HG03565 (cell line): ENCODE measurements around the gene CPSF6.
A peak's percentile ranks its signal among the peaks of the same experiment; 100 is the strongest.
"Not testable (repeated sequence)": the region's sequence is repeated elsewhere in the genome, so short reads cannot be mapped to it uniquely, and the experiment has no call there.

Source experiments
- ATAC-seq: cut with Tn5 transposase; IDR thresholded peaks from one replicate; pipeline ENCODE4 v1.9.1; 2021; ENCODE audit warnings: mild to moderate bottlenecking, moderate library complexity; ENCODE audit not compliant: unreplicated experiment

The CPSF6 gene, protein sequence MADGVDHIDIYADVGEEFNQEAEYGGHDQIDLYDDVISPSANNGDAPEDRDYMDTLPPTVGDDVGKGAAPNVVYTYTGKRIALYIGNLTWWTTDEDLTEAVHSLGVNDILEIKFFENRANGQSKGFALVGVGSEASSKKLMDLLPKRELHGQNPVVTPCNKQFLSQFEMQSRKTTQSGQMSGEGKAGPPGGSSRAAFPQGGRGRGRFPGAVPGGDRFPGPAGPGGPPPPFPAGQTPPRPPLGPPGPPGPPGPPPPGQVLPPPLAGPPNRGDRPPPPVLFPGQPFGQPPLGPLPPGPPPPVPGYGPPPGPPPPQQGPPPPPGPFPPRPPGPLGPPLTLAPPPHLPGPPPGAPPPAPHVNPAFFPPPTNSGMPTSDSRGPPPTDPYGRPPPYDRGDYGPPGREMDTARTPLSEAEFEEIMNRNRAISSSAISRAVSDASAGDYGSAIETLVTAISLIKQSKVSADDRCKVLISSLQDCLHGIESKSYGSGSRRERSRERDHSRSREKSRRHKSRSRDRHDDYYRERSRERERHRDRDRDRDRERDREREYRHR

DNA sequence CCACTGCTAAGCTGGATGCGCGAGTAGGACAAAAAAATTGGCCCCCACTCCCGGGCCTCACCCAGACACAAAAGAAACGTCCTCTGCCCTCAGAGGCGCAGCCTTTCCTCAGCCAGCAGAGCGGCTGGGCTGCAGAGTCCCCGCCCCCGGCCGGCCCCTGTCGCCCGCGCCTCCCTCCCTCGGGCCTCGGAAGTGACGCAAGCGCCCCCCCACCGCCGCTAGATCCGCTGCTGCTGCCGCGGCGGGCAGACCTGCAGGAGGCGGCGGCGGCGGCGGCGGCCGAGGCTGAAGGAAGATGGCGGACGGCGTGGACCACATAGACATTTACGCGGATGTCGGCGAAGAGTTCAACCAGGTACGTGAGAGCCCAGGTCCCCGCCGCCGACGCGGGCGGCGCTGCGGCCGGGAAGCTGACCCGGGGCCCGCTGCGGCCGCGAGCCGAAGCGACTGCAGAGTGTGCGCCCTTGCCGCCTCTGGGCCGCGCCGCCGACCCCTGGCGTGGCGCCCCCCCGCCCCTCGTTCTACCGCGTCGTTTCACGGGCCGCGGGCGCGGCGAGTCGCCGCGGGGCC, at the start of gene CPSF6:
Gene CPSF6 (plus strand): TSS at position 218 of the 570 bp plus-strand sequence. CDS start 78 bp downstream, at position 296.
- ATAC-seq, result peak; percentile 75

DNA sequence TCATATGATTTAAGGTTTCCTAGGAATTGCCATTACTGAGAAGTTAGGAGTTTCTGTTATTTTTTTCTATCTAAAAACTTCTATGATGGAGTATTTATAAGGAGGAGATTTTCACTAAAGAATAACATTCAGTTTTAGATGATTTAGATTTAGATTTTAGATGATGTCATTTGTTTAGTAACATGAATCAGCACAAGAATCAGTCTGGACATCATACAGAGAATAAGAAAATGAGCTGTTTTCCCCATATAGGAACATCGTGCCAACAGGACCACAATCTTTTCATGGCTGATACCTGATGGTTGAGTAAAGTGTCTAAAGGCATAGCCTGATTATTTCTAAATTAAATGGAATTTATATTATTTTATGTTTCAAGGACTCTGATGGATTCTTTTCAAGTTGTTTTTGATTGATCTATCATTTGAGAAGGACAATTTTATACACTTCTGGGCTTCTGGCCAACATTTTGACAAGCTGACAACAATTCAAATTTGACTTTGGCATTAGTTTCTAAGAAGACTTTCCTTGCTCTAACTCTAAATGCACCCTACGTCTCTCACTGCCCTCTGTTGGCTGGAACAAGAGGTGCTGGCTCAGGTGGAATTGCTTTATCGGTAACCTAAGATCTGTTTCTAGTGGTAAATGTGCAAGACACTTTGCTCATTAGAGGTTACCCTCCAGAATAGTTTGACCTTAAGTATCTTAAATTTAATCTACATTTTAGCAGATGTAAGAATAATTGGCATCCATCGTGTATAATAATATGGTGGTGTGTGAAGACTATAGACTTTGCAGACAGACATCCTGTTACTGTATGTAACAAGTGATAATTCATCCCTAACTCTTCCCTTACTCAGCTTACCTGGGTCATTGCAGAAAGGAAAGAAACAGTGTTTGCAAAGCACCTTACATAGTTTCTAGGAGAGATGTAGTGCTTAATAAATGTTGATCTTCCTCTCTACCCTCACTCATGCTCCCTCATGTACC, 42.8 kb upstream of the CPSF6 start:
- no peak for ATAC-seq

DNA sequence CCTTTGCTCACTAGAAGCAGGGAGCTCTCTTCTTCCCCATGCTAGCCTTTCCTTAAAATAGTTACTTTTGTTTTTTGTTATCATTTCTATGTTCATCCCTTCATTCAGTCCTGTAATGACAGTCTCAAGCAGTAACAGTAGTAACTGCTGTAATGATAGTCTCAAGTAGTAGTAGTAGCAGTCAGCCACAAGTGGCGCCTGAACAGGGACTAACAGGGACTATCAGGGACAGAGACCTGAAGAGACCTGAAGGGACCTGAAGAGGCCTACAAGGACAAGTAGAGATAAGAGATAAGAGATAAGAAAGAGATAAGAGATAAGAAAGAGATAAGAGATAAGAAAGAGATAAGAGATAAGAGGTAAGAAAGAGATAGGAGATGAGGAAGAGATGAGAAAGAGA, 39.4 kb upstream of the CPSF6 start:
- not testable (repeated sequence) for ATAC-seq

DNA sequence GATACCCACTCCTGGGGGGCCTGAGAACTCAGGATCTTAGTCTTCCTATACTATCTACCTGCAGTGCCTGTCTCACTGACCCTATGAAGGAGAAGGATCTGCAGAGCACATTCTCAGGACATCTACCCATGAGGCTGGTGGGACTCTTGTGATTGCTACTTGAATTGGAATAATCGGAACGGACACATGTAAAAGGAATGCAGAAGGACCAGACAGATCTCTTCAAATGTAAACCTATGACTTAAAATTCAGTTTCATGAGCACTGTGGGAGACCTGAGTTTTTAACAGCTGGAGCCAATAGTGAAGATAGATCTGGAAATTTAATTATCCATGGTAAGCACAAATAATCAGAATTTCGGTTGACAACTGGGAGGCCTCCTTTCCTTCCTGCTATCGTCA, 35.2 kb upstream of the CPSF6 start:
- no peak for ATAC-seq

DNA sequence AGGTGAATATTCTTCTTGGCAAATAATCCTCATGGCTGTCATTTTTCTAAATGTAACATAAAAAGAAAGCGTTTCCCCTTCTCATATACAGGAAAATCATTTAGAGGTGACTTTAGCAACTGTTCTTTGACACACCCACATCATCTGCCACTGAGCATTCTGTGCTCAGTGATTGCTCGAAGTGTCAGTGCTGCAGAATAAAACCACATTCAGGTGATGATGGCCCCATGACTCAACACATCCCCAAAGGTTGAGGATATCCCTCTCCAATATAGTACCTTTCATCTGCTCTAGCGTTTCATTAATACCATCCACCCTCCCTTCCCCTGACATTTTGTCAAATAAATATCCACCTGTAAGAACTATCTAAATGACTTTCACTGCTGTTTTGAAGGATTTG, 28.7 kb upstream of the CPSF6 start:
- no peak for ATAC-seq

DNA sequence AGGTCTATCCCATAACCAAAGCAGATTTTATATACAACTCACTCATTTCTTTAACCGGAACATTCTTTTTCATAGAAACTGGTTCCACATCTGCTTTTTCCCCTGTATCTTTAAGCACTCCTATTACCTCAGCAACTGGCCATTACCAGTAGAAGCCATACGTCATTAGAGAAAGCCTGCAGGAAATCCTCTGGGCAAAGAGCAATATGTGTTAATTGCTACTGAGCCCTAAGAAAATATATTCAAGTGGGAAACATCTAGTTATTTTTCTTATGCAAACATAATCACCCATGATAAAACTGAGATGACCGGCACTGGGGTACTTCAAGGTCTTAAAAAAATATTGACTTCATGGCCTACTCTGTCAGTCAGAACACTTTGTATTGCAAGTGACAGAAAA, 28.2 kb upstream of the CPSF6 start:
- no peak for ATAC-seq

DNA sequence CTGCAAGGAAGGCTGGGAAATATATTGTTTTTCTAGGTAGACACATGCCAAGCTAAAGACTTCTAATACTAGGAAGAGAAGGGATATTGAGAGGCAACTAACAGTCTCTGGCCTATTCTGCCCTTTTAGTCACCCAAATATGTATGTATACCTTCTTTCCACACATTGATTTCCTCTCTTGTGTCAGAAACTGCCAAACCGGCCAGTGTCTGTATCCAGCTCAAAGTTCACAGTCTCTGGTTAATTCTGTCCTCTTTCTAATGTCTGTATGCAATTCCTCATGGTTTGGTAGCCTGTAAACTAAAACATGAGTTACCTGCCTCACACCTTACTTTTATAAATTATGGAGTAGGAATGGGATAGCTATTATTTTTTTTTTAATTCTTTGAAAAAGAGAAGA, 25.2 kb upstream of the CPSF6 start:
- no peak for ATAC-seq

DNA sequence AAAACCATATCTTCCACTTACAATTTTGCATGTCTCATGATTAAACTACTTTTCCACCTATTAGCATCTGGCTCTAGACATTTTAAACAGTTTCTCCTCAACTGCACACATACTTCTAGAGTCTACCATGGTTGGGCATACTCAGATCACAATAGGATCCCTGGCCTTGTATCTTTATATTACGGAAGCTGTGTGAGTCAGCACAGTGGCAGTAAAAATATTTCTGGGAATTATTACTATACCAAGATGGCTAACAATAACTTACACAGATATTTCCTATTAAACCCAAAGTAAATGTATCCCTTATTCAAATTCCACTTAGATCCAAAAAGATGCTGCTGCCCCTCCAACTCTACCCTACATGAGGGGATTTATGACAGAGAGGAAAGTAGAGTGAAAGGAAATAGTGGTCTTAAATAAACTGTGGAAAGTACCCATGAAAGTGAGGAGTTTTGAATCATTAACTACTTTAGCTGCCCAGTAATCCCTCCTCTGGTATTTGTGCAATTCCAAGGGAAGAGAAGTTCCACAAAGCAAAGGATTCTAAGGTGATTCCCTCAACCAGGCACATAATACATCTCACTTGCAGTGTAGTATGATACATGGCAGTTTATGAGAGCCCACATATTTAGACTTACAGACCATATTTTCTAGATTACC, 14.0 kb upstream of the CPSF6 start:
- no peak for ATAC-seq

DNA sequence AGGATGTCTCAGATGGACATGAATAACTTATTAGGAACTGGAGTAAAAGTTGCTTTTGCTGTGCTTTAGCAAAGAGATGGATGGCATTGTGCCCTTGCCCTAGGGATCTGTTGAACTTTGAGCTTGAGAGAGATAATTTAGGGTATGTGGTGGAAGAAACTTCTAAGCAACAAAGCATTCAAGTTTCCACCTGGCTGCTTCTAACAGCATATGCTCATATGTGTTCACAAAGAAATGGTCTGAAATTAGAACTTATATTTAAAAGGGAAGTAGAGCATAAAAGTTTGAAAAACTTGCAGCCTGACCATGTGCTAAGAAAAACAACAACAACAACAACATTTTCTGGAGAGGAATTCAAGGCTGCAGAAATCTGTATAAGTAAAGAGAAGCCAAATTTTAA, 7.9 kb upstream of the CPSF6 start:
- no peak for ATAC-seq

DNA sequence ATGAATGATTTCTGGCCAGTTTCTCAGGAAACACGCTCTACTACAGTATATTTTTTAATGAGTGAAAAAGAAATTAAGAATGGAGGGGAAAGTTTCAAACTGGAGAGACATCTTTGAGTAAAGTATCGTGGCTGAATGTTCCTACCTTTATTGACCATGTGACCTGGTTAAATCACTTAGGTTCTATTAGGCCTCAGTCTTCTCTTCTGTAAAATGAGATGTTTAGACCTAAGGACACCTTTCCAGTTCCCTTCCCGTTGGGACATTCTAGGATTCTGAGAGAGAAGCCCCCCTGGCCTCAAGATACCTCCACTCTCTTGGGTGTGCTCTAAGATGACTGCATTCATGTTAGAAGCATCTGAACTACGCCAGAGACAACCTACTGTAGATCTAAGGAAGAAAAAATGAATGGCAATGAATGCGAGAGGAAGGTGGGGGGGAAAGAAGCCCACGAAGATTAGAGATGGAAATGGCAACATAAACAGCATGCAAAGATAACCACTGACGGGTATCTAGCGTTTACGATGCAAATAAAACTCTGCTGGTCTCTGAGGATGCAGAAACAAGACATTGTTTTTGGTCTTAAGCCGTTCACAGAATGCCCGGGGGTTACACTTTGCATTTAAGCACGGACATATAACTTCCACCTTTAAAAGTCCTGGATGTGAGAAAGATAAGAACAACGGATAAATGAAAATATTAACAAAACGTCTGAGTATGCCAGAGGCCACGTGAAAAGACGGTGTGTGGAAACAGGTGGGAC, 599 bp upstream of the CPSF6 start:
- no peak for ATAC-seq

DNA sequence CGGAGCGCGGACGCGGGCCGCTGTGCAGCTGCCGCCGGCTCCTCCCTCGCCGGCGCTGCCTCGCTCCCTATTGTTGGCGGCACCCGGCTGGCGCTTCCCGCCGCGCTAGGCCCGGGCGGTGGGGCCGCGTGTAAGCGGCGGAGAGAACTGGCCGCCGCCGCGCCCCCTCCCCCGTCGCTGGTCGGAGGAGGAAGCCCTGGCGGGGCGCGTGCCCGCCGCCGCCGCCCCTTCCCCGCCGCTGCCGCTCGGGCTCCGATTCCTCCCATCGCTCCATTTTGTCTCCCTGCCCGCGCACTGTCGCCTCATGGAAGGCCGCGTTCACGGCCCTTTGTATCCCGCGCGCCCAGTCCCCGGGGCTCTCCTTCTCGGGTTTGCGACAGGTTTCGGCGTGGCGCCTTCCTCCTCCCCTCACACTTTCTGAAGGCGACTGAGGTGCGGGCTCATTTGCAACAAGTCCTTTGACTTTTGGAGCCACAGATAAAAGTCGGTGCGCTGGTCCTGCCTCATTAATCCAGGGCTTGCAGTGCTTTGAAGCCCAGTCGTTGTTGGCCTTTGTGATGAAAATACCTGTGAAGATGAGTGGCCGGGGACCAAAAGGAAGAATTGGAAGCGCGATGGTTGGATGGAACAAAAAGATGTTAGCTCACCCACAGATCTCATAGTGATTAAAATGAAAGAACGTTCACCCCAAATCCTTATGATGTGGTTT, 707 bp downstream of the CPSF6 start:
- peak; percentile 9 for ATAC-seq

DNA sequence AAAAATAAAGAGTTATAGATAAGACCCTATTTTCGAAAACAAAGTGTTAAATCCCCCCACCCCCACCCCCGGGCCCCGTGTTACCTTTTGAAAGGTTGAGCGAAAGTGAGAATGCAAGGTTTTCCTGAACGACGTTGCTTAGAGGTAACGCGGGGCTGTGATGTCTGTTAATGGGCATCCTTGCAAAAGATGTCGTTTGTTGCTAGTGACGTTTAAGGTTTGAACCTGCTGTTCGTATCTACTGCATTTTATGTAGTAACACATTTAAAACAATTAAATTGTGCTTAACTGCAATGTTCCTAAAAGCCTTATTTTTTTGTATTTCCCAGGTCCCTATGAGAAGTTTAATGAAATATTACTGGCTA, 1.2 kb downstream of the CPSF6 start:
- ATAC-seq, result no peak

DNA sequence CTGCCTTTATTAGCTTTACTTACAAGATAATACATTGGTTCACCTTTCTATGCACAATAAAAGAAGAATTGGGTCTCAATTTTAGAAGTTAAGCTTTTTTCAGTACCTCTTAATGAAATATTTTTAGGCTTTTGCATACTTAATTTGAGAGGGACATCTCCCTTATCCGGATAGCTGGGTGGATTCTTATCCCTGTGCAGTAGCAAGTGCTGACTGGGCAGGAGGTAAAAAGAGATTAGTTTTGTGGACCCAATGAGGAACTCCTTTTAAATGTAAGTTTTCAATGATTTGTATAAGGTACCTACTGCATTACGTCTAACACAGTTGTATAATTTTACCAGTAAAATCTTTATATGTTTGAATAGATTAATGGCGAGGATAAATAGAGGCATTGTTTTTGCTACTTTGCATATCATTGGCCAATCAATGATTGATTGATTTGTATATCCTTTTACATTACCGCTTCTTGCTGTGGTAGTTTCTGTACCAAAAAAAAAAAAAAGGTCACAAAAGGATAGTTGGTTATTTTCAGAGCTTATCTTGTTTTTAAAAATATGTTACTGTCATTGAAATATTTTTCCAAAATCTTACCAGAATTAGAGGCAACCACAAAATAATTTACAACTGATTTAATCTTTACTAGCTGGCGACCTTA, 2.2 kb downstream of the CPSF6 start:
- ATAC-seq, result no peak

DNA sequence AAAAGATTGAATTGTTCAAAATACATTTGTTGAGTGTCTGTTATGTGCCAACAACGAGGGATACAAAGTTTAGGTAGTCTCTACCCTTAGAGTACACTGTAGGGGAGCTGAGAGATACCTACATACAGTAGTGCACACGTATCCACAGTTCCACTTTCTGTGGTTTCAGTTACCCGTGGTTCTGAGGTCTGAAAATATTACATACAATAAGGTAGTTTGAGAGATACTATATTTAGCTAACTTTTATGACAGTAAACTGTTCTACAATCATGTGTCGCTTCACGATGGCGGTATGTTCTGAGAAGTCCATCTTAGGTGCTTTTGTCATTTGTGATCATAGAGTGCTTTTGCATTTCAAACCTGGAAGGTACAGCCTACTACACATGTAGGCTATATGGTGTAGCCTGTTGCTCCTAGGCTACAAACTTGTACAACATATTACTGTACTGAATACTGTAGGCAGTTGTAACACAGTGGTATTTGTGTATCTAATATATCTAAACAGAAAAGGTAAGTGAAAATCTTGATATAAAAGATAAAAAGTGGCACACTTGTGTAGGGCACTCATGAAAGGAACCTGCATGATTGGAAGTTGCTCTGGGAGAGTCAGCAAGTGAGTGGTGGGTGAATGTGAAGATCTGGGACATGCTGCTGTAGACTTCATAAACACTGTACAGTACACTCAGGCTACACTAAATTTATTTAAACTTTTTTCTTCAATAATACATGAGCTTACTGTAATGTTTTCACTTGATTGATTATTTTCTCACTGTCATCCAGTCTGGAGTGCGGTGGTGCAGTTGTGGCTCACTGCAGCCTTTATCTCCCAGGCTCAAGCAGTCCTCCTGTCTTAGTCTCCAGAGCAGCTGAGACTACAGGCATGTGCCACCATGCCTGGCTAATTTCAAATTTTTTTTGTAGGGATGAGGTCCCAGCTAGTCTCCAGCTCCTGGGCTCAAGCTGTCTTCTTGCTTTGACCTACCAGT, 4.0 kb downstream of the CPSF6 start:
- ATAC-seq, result peak; percentile 48

DNA sequence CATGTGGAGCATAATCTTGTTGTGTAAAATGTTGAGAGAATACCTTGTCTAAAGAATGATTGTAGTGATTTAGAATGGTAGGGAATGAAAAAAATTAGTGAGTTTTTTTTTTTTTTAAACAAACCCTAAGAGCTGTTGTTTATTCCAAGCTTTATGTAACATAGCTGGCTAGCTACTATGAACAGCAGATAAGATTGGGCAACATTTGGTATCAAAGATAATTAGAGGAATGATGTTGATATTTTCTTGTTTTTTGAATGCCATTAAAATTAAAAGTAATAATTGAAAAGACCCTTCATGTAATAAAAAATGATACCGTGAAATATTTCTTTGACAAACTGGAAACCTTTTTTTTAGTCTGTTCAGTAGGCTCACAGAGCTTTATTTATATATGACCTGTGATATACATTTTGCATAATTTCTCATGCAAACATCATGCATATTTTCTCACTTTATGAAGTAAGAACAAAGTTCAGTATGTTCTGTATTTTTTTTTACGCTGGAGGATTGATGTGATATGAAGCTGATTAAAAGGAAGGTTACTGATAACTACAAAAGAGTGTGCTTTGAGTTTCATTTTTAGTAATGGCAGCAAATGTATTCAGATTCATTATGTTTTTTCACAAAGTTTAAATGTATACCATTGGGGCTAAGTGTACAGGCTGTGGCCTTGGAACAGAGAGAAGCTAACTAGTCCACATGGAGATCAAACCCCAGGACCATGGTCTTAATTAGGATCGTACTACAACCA, 8.1 kb downstream of the CPSF6 start:
- ATAC-seq, result no peak

DNA sequence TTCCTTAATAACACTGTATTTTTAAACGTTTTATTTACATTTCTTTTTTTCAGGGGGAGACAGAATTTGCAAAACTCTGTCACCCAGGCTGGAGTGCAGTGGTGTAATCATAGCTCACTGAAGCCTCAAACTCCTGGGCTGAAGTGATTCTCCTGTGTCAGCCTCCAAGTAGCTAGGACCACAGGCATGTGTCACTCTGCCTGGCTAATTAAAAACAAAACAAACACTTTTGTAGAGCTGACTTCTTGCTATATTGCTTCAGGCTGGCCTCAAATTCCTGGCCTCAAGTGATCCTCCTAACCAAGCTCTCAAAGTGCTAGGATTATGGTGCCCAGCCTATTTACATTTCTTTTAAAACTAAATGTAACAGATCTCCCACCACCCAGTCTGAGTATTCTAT, 12.7 kb downstream of the CPSF6 start:
- no peak for ATAC-seq

DNA sequence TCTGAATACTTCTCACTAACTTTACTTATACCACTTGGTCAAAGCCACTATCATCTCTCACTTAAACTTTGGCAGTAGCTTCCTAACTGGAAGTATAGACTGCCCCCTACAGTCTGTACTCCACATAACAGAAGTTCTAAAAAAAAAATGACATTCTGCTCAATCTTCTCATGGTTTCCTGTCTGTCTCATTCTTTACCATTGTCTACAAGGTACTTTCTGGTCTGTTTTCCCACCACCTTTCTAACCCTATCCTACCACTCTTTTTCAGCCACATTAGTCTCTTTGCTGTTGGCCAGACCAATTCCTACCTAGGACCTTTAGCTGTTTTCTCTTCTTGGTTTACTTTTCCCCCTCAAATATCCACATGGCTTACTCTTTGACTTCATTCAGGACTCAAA, 14.7 kb downstream of the CPSF6 start:
- peak; percentile 58 for ATAC-seq
